ENCODE results near the gene TNNT3.

Gene TNNT3

GRCh38 chr11:1906181-1906580 is 13.3 kb upstream of the TNNT3 start:
- in situ Hi-C loops (cut with HindIII; ENCODE audit: low sequenced_read_pairs), result no loop called here
- no peak overlapping the region for H3K4me3 ChIP-seq (ENCODE audit: low read depth, low read length)
- TF ChIP-seq, protein P1, sequence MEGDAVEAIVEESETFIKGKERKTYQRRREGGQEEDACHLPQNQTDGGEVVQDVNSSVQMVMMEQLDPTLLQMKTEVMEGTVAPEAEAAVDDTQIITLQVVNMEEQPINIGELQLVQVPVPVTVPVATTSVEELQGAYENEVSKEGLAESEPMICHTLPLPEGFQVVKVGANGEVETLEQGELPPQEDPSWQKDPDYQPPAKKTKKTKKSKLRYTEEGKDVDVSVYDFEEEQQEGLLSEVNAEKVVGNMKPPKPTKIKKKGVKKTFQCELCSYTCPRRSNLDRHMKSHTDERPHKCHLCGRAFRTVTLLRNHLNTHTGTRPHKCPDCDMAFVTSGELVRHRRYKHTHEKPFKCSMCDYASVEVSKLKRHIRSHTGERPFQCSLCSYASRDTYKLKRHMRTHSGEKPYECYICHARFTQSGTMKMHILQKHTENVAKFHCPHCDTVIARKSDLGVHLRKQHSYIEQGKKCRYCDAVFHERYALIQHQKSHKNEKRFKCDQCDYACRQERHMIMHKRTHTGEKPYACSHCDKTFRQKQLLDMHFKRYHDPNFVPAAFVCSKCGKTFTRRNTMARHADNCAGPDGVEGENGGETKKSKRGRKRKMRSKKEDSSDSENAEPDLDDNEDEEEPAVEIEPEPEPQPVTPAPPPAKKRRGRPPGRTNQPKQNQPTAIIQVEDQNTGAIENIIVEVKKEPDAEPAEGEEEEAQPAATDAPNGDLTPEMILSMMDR (IDR thresholded peaks at IDR 0.05; ENCODE audit: low read depth, low read length, missing control alignments), result no peak
- DNase-seq (ENCODE audit: low read depth), result no peak

DNA sequence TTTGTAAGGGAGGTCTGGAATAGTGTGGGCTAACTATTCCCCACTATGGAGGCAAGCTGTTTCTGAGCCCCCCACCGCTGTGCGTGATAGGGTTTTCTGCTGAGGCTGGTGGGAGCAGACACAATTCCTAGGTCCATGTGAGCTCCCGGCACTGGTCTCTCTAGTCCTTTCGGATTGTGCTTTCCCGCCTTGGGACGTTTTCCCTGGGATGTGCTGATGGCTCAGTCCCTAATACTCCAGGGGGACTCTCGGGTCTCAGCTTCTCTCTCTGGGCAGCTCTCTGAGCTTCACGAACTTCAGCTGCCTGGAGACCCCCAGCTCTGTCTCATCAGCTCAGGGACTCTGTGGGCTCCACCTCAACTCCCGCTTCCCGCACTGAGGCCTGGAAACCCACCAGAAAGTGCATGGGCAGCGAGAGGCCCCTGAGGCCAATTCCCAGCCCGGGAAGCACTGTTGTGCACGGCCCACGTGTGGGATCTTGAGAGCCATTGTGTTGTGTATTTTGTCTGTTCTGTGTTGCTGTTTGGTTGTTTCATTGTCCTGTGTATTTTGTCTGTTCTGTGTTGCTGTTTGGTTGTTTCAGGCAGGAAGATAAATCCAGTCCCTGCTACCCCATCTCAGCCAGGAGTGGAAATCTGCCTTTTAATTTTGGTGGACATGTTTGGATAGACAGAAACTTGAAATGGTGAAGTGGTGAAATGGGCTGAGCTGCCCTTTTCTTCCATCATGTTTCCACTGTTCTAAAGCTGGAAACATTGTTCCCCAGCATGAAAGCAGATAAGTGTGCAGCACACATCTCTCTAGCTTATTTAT is 12.7 kb upstream of the TNNT3 start:
- TF ChIP-seq, protein P1 (IDR thresholded peaks at IDR 0.05; ENCODE audit: low read depth, low read length, missing control alignments), result no peak
- no peak overlapping the region for H3K4me3 ChIP-seq (ENCODE audit: low read depth, low read length)
- DNase-seq (ENCODE audit: low read depth), result no peak
- in situ Hi-C loops (cut with HindIII; ENCODE audit: low sequenced_read_pairs), result no loop called here

GRCh38 chr11:1908618-1909017 is 10.9 kb upstream of the TNNT3 start:
- TF ChIP-seq, protein P1 (IDR thresholded peaks at IDR 0.05; ENCODE audit: low read depth, low read length, missing control alignments), result no peak
- DNase-seq (ENCODE audit: low read depth), result no peak
- no peak overlapping the region for H3K4me3 ChIP-seq (ENCODE audit: low read depth, low read length)
- in situ Hi-C loops (cut with HindIII; ENCODE audit: low sequenced_read_pairs), result no loop called here

DNA sequence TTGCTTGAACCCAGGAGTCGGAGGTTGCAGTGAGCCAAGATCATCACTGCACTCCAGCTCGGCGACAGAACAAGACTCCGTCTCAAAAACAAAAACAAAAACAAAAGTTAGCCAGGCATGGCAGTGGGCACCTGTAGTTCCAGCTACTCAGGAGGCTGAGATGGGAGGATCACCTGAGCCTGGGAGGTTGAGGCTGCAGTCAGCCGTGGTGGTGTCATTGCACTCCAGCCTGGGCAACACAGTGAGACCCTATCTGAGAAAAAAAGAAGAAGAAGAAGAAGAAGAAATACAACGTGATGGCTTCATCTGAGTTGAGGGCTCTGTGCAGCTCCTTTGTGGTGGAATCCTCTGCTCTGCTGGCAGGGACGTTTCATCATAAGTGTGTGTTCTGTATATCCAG is 10.0 kb upstream of the TNNT3 start:
- in situ Hi-C loops (cut with HindIII; ENCODE audit: low sequenced_read_pairs), result no loop called here
- no peak for DNase-seq (ENCODE audit: low read depth)
- TF ChIP-seq, protein P1 (IDR thresholded peaks at IDR 0.05; ENCODE audit: low read depth, low read length, missing control alignments), result no peak
- no peak overlapping the region for H3K4me3 ChIP-seq (ENCODE audit: low read depth, low read length)

GRCh38 chr11:1912289-1912878 is 7.1 kb upstream of the TNNT3 start:
- in situ Hi-C loops (cut with HindIII; ENCODE audit: low sequenced_read_pairs), result no loop called here
- TF ChIP-seq, protein P1 (IDR thresholded peaks at IDR 0.05; ENCODE audit: low read depth, low read length, missing control alignments), result no peak
- H3K4me3 ChIP-seq (ENCODE audit: low read depth, low read length), result no peak overlapping the region
- DNase-seq (ENCODE audit: low read depth), result no peak

GRCh38 chr11:1913271-1914060 is 6.0 kb upstream of the TNNT3 start:
- no peak for DNase-seq (ENCODE audit: low read depth)
- H3K4me3 ChIP-seq (ENCODE audit: low read depth, low read length), result no peak overlapping the region
- TF ChIP-seq, protein P1 (IDR thresholded peaks at IDR 0.05; ENCODE audit: low read depth, low read length, missing control alignments), result no peak
- in situ Hi-C loops (cut with HindIII; ENCODE audit: low sequenced_read_pairs), result no loop called here
